Lung (tissue), 12 donors: ENCODE data around the gene DLG2. TPM values are rescaled to one million over a fixed set of nuclear protein-coding genes. Genes with fewer than 3 reads are reported as not detected.

Source experiments
- ATAC-seq: fragments of 200-7000 bp; cut with Tn5 transposase; one replicate; pipeline ENCODE4 v1.9.1; 2020; ENCODE audit warnings: moderate number of reproducible peaks; ENCODE audit not compliant: insufficient read depth, low FRiP score
- DNase-seq, 3 donors: peaks; one replicate each; pipeline ENCODE4 v3.0.0-alpha.2; 2013 to 2017
- H3K27ac ChIP-seq, 2 donors: one replicate each; pipeline ENCODE4 v1.5.1; 2013; ENCODE audit warnings: mild to moderate bottlenecking in 2 of 2, moderate library complexity in 2 of 2, control low read depth in 1 of 2, inconsistent platforms in 1 of 2, low read depth in 1 of 2, low read length in 1 of 2
- H3K27me3 ChIP-seq, 3 donors: one replicate each; pipeline ENCODE4 v1.5.1; 2013; ENCODE audit warnings: low read length in 2 of 3; ENCODE audit not compliant: control insufficient read depth in 3 of 3, insufficient read depth in 3 of 3
- H3K36me3 ChIP-seq, 4 donors: one replicate each; pipeline ENCODE4 v1.5.1; 2013; ENCODE audit warnings: low read length in 4 of 4, mild to moderate bottlenecking in 1 of 4, moderate library complexity in 1 of 4; ENCODE audit not compliant: control insufficient read depth in 4 of 4, insufficient read depth in 4 of 4
- H3K4me1 ChIP-seq, 5 donors: one replicate each; pipeline ENCODE4 v1.5.1; 2013; ENCODE audit warnings: low read length in 5 of 5, mild to moderate bottlenecking in 2 of 5, moderate library complexity in 1 of 5; ENCODE audit not compliant: control insufficient read depth in 5 of 5, insufficient read depth in 5 of 5
- H3K4me3 ChIP-seq: one replicate; pipeline ENCODE4 v1.5.1; 2013; ENCODE audit warnings: mild to moderate bottlenecking, control low read depth, moderate library complexity
- H3K9ac ChIP-seq, 2 donors: one replicate each; pipeline ENCODE4 v1.5.1; 2013; ENCODE audit warnings: low read length in 2 of 2, control low read depth in 1 of 2; ENCODE audit not compliant: insufficient read depth in 1 of 2
- H3K9me3 ChIP-seq, 4 donors: one replicate each; pipeline ENCODE4 v1.5.1; 2013; ENCODE audit warnings: low read length in 3 of 4, mild to moderate bottlenecking in 1 of 4, moderate library complexity in 1 of 4; ENCODE audit not compliant: control insufficient read depth in 4 of 4, insufficient read depth in 3 of 4
- WGBS, 2 donors: extraction: QIAGEN DNeasy Blood & Tissue Kit; methylation state at CpG; one replicate each; pipeline ENCODE4 v1.1.7; 2013; 5-methylcytosine and 5-hydroxymethylcytosine counted together
- polyA plus RNA-seq, 2 donors: library from polyadenylated mRNA; stranded (reverse); fragments of 200-250 nt; gene quantifications; one replicate each; pipeline ENCODE4 v1.2.1, GENCODE V29; 2013
- total RNA-seq, 2 donors: library from RNA; depleted of rRNA in 1 of 2; stranded (reverse); fragments of >200 nt in 1 of 2; gene quantifications; one replicate each; pipeline ENCODE4 v1.2.1, GENCODE V29; 2014 to 2021
- TF ChIP-seq, protein P1 (sequence below): IDR thresholded peaks from 2 replicates; pipeline ENCODE4 v1.5.1; 2012; ENCODE audit warnings: mild to moderate bottlenecking; ENCODE audit errors: control extremely low read depth, extremely low read depth
- donor health status: control.
- donor health status: control.
- donor health status: Bipolar disorder and iron deficiency.
- donor health status: healthy.
- donor health status: DM: yes; HTN: yes; CAD: no.

Gene DLG2
- total and polyA plus RNA-seq, 4 donors = 0.32 to 24.1 (median 5.4) TPM

- Histone ChIP-seq H3K9me3 (no peaks in the 10 kb centered on the region), H3K9ac (no peak overlapping the region), H3K4me1 (peaks cover 0 to 9% (median 0%) of the 10 kb centered on the region in 5 donors), H3K36me3 (no peaks in the 10 kb centered on the region), H3K27ac (no peak overlapping the region), H3K4me3 (no peak overlapping the region), H3K27me3 (no peaks in the 10 kb centered on the region)
- WGBS, 2 donors = 73 to 75% methylated on average over 6 of the region's 6 CpGs
- TF ChIP-seq, protein P1, sequence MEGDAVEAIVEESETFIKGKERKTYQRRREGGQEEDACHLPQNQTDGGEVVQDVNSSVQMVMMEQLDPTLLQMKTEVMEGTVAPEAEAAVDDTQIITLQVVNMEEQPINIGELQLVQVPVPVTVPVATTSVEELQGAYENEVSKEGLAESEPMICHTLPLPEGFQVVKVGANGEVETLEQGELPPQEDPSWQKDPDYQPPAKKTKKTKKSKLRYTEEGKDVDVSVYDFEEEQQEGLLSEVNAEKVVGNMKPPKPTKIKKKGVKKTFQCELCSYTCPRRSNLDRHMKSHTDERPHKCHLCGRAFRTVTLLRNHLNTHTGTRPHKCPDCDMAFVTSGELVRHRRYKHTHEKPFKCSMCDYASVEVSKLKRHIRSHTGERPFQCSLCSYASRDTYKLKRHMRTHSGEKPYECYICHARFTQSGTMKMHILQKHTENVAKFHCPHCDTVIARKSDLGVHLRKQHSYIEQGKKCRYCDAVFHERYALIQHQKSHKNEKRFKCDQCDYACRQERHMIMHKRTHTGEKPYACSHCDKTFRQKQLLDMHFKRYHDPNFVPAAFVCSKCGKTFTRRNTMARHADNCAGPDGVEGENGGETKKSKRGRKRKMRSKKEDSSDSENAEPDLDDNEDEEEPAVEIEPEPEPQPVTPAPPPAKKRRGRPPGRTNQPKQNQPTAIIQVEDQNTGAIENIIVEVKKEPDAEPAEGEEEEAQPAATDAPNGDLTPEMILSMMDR = no peak
- no peak for ATAC-seq
- DNase-seq = no peak
Observed at GRCh38 chr11:83545494-83546260, 2081.5 kb downstream of the DLG2 start.

DNA sequence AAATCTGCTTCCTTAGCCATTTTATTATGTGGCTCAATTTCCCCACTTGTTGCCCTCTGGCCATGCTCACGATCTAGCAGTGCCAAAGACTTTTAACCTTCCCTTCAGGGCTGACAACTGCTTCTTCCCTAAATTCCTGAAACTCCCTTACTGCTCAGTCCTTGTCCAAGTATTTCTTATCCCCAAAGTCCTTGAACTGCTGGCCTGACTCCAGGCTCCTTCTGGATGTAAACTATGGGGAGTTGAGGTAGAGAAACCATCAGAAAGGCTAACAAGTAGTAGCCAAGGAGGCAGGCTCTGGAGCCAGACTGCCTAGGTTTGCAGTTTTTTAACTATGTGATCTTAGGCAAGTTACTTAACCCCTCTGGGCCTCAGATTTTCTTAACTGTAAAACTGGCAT is 2082.3 kb downstream of the DLG2 start:
- H3K4me3 ChIP-seq = no peak overlapping the region
- no peak overlapping the region for H3K9ac ChIP-seq
- no peak overlapping the region for H3K27ac ChIP-seq
- H3K9me3 ChIP-seq = no peaks in the 10 kb centered on the region
- DNase-seq (no peak), ATAC-seq (no peak)
- H3K36me3 ChIP-seq = no peaks in the 10 kb centered on the region
- H3K4me1 ChIP-seq = peaks cover 0 to 17% (median 0%) of the 10 kb centered on the region in 5 donors
- TF ChIP-seq, protein P1 = no peak
- H3K27me3 ChIP-seq = no peaks in the 10 kb centered on the region
- 69 to 81% methylated on average over 1 of the region's 1 CpG for WGBS, 2 donors

DNA sequence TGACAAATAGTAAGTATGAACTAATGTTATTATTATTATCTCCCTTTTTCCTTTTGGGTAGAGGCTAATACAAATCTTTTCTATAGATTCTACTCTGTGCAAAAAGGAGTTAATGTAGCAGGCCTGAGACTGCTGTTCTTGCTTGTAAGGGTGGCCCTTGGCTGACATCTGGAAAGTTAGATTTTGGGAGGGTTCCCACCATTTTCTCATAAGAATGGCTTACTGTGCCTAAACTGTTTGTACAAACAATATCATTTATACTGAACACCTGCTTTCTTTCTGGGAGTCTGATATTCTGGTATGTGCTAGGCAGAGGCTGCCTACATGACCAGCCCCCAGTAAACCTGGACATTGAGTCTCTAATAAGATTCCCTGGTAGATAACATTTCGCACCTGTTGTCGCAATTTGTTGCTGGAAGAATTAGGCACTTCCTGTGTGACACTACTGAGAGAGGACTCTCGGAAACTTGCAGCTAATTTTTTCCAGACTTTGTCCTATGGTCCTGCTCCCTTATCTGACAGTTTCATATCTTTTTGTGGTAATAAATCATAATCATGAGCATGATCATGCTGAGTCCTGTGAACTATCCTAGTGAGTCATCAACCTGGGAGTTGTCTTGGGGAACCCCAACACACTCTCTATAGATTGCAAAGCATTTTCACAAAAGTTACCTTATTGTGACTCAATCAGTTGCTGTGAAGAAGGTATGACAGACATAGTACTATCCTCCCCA is 2083.3 kb downstream of the DLG2 start:
- TF ChIP-seq, protein P1 = no peak
- H3K36me3 ChIP-seq = no peaks in the 10 kb centered on the region
- H3K27ac ChIP-seq = no peak overlapping the region
- ATAC-seq (no peak), DNase-seq (no peak)
- H3K4me3 ChIP-seq = no peak overlapping the region
- H3K9ac ChIP-seq = no peak overlapping the region
- no peaks in the 10 kb centered on the region for H3K9me3 ChIP-seq
- WGBS, 2 donors = 84 to 93% methylated on average over 3 of the region's 3 CpGs
- H3K4me1 ChIP-seq = peaks cover 0 to 18% (median 0%) of the 10 kb centered on the region in 5 donors
- H3K27me3 ChIP-seq = no peaks in the 10 kb centered on the region
